ENCODE results near the gene HACE1.

The HACE1 gene

DNA sequence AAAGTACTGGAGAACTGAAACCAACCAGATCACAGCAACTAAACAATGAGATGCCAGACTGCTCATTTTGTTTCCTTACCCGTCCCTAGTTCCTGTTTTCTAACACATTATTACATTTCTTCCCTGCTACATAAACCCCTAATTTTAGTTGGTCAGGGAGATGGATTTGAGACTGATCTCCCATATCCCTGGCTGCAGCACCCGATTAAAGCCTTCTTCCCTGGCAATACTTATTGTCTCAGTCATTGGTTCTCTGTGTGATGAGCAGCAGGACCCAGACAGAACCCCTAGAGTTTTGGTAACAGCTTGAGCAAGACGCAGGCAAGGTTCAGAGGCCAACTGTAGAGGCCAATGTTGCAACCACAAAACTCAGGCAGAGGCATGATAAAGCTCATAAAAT lies 28.3 kb upstream of the HACE1 start:
- TF ChIP-seq TAF1 (IDR thresholded peaks at IDR 0.05; ENCODE audit: low read depth) = no peak
- TF ChIP-seq CREB1 (IDR thresholded peaks at IDR 0.05; ENCODE audit: low read depth) = no peak
- TF ChIP-seq FOXM1 (IDR thresholded peaks at IDR 0.05; ENCODE audit: borderline replicate concordance, low read depth) = no peak
- no peak for TF ChIP-seq USF1 (IDR thresholded peaks at IDR 0.05)
- no peak for TF ChIP-seq RAD21 (IDR thresholded peaks at IDR 0.05; ENCODE audit: low read depth)
- no peak for TF ChIP-seq YY1 (IDR thresholded peaks at IDR 0.05; ENCODE audit: low read depth)
- TF ChIP-seq TCF12 (IDR thresholded peaks at IDR 0.05; ENCODE audit: low read depth) = no peak

DNA sequence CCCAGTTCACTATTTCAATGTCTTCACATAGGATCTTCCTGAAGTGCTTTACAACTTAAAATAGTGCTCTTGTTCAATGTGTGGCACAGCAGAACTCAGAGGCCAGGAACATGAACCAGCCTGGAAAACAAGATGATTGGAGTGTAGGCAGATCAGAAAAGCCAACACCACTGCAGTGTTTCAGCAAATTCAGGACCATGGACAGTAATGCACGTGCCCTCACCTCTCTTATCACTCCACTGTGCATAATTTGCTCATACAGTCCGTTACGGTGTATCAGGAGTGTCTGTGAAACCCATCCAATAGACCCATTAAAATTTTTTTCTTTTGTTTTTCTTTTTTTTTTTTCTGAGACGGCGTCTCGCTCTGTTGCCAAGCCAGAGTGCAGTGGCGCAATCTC lies 27.6 kb upstream of the HACE1 start:
- TF ChIP-seq USF1 (IDR thresholded peaks at IDR 0.05) = peak; percentile 86
- no peak for TF ChIP-seq TCF12 (IDR thresholded peaks at IDR 0.05; ENCODE audit: low read depth)
- TF ChIP-seq TEAD4 (IDR thresholded peaks at IDR 0.05) = peak; percentile 41; the same call in 1 of the 2 replicates
- TF ChIP-seq MAX (IDR thresholded peaks at IDR 0.05) = peak; percentile 96
- TF ChIP-seq TAF1 (IDR thresholded peaks at IDR 0.05; ENCODE audit: low read depth) = no peak
- peak; percentile 94 for TF ChIP-seq REST (IDR thresholded peaks at IDR 0.05; ENCODE audit: low read depth)

- no peak for TF ChIP-seq CEBPB (IDR thresholded peaks at IDR 0.05)
- no peak for TF ChIP-seq MAX (IDR thresholded peaks at IDR 0.05)
- no peak for TF ChIP-seq REST (IDR thresholded peaks at IDR 0.05; ENCODE audit: low read depth)
- no peak for TF ChIP-seq CREB1 (IDR thresholded peaks at IDR 0.05; ENCODE audit: low read depth)
- no peak for TF ChIP-seq TEAD4 (IDR thresholded peaks at IDR 0.05)
- TF ChIP-seq NFIC (IDR thresholded peaks at IDR 0.05) = no peak
- no peak for TF ChIP-seq EGR1 (IDR thresholded peaks at IDR 0.05)
- TF ChIP-seq RAD21 (IDR thresholded peaks at IDR 0.05; ENCODE audit: low read depth) = no peak
- no peak for TF ChIP-seq EP300 (IDR thresholded peaks at IDR 0.05; ENCODE audit: borderline replicate concordance)
- TF ChIP-seq FOXM1 (IDR thresholded peaks at IDR 0.05; ENCODE audit: borderline replicate concordance, low read depth) = no peak
- TF ChIP-seq TAF1 (IDR thresholded peaks at IDR 0.05; ENCODE audit: low read depth) = no peak
- TF ChIP-seq USF1 (IDR thresholded peaks at IDR 0.05) = no peak
- TF ChIP-seq TCF12 (IDR thresholded peaks at IDR 0.05; ENCODE audit: low read depth) = no peak
These were observed 25.9 kb upstream of the HACE1 start for GRCh38 chr6:104885518-104886043.

DNA sequence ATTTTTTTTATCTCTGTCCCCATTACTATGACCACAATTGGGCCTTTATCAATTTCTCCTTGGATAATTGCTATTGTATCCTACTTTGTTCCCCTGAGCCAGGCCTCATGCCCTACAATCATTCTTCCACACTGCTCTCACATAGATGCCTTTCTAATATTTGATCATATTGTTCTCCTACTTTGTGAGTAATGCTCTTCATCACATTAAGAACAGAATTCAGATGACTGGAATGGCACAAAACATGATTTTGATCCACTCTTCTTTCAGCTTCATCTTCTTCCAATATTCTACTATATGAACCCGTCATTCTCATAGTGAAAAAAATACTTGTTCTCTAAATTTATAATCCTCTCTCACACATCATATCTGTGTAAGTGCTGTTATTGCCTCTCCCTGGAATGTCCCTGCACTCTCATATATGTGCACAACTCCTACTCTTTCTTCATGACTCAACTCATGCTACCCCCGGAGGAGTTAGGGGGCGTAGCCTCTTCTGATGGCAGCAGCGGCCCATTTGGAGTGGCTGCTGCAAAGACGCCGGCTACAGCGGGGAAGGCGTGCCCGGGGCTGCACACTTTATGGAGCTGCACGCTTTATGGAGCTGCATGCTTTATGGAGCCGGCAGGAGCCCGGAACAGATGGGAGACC lies 25.3 kb upstream of the HACE1 start:
- TF ChIP-seq TCF12 (IDR thresholded peaks at IDR 0.05; ENCODE audit: low read depth) = no peak
- no peak for TF ChIP-seq YY1 (IDR thresholded peaks at IDR 0.05; ENCODE audit: low read depth)
- no peak for TF ChIP-seq NFIC (IDR thresholded peaks at IDR 0.05)
- TF ChIP-seq USF1 (IDR thresholded peaks at IDR 0.05) = no peak
- TF ChIP-seq RAD21 (IDR thresholded peaks at IDR 0.05; ENCODE audit: low read depth) = no peak
- no peak for TF ChIP-seq REST (IDR thresholded peaks at IDR 0.05; ENCODE audit: low read depth)
- no peak for TF ChIP-seq TEAD4 (IDR thresholded peaks at IDR 0.05)
- no peak for TF ChIP-seq MAX (IDR thresholded peaks at IDR 0.05)
- TF ChIP-seq FOXM1 (IDR thresholded peaks at IDR 0.05; ENCODE audit: borderline replicate concordance, low read depth) = no peak
- TF ChIP-seq CEBPB (IDR thresholded peaks at IDR 0.05) = no peak
